ENCODE results near the gene KRTAP5-2.

DNA sequence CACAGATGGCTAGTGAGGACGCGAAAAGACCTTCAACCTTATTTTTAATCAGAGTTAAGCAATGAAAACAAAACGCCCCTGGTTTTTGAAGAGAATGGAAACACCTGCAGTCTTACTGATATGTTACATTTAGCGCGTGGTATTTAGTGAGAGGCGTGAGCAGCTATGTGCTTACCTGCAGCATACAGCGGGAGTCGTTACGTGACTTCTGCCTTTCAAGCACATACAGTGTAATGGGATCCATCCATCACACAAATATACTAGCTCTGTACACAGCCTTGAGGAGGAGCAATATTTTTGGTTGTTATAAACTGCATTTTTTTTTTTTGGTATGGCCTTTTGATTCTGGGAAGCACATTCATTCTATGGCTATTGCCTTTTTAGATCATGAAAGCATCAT lies 5.5 kb downstream of the KRTAP5-2 start:
- TF ChIP-seq CEBPB (IDR thresholded peaks at IDR 0.05; ENCODE audit: low read depth, low read length), result no peak
- TF ChIP-seq, protein P1, sequence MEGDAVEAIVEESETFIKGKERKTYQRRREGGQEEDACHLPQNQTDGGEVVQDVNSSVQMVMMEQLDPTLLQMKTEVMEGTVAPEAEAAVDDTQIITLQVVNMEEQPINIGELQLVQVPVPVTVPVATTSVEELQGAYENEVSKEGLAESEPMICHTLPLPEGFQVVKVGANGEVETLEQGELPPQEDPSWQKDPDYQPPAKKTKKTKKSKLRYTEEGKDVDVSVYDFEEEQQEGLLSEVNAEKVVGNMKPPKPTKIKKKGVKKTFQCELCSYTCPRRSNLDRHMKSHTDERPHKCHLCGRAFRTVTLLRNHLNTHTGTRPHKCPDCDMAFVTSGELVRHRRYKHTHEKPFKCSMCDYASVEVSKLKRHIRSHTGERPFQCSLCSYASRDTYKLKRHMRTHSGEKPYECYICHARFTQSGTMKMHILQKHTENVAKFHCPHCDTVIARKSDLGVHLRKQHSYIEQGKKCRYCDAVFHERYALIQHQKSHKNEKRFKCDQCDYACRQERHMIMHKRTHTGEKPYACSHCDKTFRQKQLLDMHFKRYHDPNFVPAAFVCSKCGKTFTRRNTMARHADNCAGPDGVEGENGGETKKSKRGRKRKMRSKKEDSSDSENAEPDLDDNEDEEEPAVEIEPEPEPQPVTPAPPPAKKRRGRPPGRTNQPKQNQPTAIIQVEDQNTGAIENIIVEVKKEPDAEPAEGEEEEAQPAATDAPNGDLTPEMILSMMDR (conservative IDR thresholded peaks at IDR 0.05; ENCODE audit: low read depth, low read length), result no peak
